HepG2 (cell line): ENCODE results near the gene SEC23IP. TPM values are rescaled to one million over a fixed set of nuclear protein-coding genes. Genes with fewer than 3 reads are reported as not detected.
A peak's percentile ranks its signal among the peaks of the same experiment; 100 is the strongest.

Experiments
- EED ChIP-seq: sonication (generic); formaldehyde crosslinking; IDR thresholded peaks from 2 replicates; pipeline ENCODE4 v1.5.0; 2020; ENCODE audit warnings: mild to moderate bottlenecking, missing genetic modification reagents
- FOXO1 ChIP-seq: sonication (generic); formaldehyde crosslinking; IDR thresholded peaks from 2 replicates; pipeline ENCODE4 v1.4.0; 2020; ENCODE audit warnings: missing genetic modification reagents
- GTF3A ChIP-seq: sonication (generic); formaldehyde crosslinking; conservative IDR thresholded peaks from 2 replicates; pipeline ENCODE4 v1.4.0; 2020; ENCODE audit warnings: mild to moderate bottlenecking, missing genetic modification reagents
- KAT2B ChIP-seq: fragments of 150-350 bp; IDR thresholded peaks from 2 replicates; pipeline ENCODE4 v1.6.1; 2014; ENCODE audit warnings: low read depth, low read length, borderline replicate concordance
- KDM5B ChIP-seq: sonication (generic); formaldehyde crosslinking; IDR thresholded peaks from 2 replicates; pipeline ENCODE4 v1.4.0; 2020; ENCODE audit warnings: missing genetic modification reagents, mild to moderate bottlenecking, borderline replicate concordance
- MED1 ChIP-seq: sonication (generic); formaldehyde crosslinking; IDR thresholded peaks from 2 replicates; pipeline ENCODE4 v1.4.0; 2020; ENCODE audit warnings: missing genetic modification reagents
- MEIS1 ChIP-seq: sonication (generic); formaldehyde crosslinking; IDR thresholded peaks from 2 replicates; pipeline ENCODE4 v1.9.0; 2021; ENCODE audit warnings: mild to moderate bottlenecking, missing genetic modification reagents, moderate library complexity, borderline replicate concordance
- MTA1 ChIP-seq: sonication (generic); formaldehyde crosslinking; IDR thresholded peaks from 2 replicates; pipeline ENCODE4 v1.4.0; 2020; ENCODE audit warnings: missing genetic modification reagents, mild to moderate bottlenecking, borderline replicate concordance
- NFE2L1 ChIP-seq: sonication (generic); formaldehyde crosslinking; IDR thresholded peaks from 2 replicates; pipeline ENCODE4 v1.4.0; 2020; ENCODE audit warnings: missing genetic modification reagents, mild to moderate bottlenecking, borderline replicate concordance
- NFYB ChIP-seq: sonication (generic); formaldehyde crosslinking; IDR thresholded peaks from 2 replicates; pipeline ENCODE4 v1.4.0; 2020; ENCODE audit warnings: missing genetic modification reagents
- SAP130 ChIP-seq: IDR thresholded peaks from 2 replicates; pipeline ENCODE4 v1.6.1; 2016; ENCODE audit warnings: low read depth
- ZGPAT ChIP-seq: IDR thresholded peaks from 2 replicates; pipeline ENCODE4 v1.6.1; 2016; ENCODE audit warnings: mild to moderate bottlenecking
- ZNF138 ChIP-seq: sonication (generic); formaldehyde crosslinking; IDR thresholded peaks from 2 replicates; pipeline ENCODE4 v1.5.0; 2020; ENCODE audit warnings: mild to moderate bottlenecking, low read depth, missing genetic modification reagents
- ZNF292 ChIP-seq: sonication (generic); formaldehyde crosslinking; IDR thresholded peaks from 2 replicates; pipeline ENCODE4 v1.8.1; 2022; ENCODE audit warnings: mild to moderate bottlenecking, low read depth, missing genetic modification reagents, borderline replicate concordance
- ZNF446 ChIP-seq: sonication (generic); formaldehyde crosslinking; IDR thresholded peaks from 2 replicates; pipeline ENCODE4 v1.5.0; 2020; ENCODE audit warnings: mild to moderate bottlenecking, missing genetic modification reagents
- ZNF644 ChIP-seq: IDR thresholded peaks from 2 replicates; pipeline ENCODE4 v1.6.1; 2016; ENCODE audit warnings: low read depth
- ZNF674 ChIP-seq: sonication (generic); formaldehyde crosslinking; IDR thresholded peaks from 2 replicates; pipeline ENCODE4 v1.5.0; 2020; ENCODE audit warnings: low read depth, mild to moderate bottlenecking, missing genetic modification reagents
- ZNF713 ChIP-seq: sonication (generic); formaldehyde crosslinking; IDR thresholded peaks from 2 replicates; pipeline ENCODE4 v1.4.0; 2020; ENCODE audit warnings: mild to moderate bottlenecking, missing genetic modification reagents
- ZSCAN30 ChIP-seq: sonication (generic); formaldehyde crosslinking; IDR thresholded peaks from 2 replicates; pipeline ENCODE4 v1.5.0; 2020; ENCODE audit warnings: mild to moderate bottlenecking, missing genetic modification reagents
- polyA plus RNA-seq, 8 experiments: library from polyadenylated mRNA; depleted of rRNA in 3 of 8; stranded (reverse) in 7 of 8; unstranded in 1 of 8; fragments of >200 nt; fragmentation: Illumina TruSeq in 4 of 8; extraction: Trizol in 4 of 8; gene quantifications; 2 replicates each; pipeline versions ENCODE4 v1.2.1 to v1.2.3, GENCODE V29; 2011 to 2016; ENCODE audit warnings: low read depth in 4 of 8, missing spikeins in 1 of 8, mixed read lengths in 1 of 8; ENCODE audit not compliant: insufficient read depth in 1 of 8
- total RNA-seq, 5 experiments: library from RNA; depleted of rRNA; stranded (reverse); fragments of >200 nt; fragmentation: Illumina TruSeq; extraction: Trizol; gene quantifications; 2 replicates each; pipeline ENCODE4 v1.2.3, GENCODE V29; 2016; ENCODE audit warnings: low read depth in 1 of 5
- TF ChIP-seq, protein P1 (sequence below): sonication (generic); formaldehyde crosslinking; IDR thresholded peaks from 2 replicates; pipeline ENCODE4 v1.8.0; 2023; ENCODE audit warnings: mild to moderate bottlenecking, missing genetic modification reagents
- TF ChIP-seq, protein P2 (sequence below): sonication (generic); formaldehyde crosslinking; IDR thresholded peaks from 2 replicates; pipeline ENCODE4 v1.4.0; 2020; ENCODE audit warnings: mild to moderate bottlenecking, missing genetic modification reagents
- TF ChIP-seq, protein P3 (sequence below): sonication (generic); formaldehyde crosslinking; IDR thresholded peaks from 2 replicates; pipeline ENCODE4 v1.5.0; 2020; ENCODE audit warnings: missing genetic modification reagents

SEC23IP gene
- total and polyA plus RNA-seq, 2 of the 13 experiments (the other 11 are each of a cell fraction or from before 2014, with no cell fraction given): 32.3 to 57.7 TPM

DNA sequence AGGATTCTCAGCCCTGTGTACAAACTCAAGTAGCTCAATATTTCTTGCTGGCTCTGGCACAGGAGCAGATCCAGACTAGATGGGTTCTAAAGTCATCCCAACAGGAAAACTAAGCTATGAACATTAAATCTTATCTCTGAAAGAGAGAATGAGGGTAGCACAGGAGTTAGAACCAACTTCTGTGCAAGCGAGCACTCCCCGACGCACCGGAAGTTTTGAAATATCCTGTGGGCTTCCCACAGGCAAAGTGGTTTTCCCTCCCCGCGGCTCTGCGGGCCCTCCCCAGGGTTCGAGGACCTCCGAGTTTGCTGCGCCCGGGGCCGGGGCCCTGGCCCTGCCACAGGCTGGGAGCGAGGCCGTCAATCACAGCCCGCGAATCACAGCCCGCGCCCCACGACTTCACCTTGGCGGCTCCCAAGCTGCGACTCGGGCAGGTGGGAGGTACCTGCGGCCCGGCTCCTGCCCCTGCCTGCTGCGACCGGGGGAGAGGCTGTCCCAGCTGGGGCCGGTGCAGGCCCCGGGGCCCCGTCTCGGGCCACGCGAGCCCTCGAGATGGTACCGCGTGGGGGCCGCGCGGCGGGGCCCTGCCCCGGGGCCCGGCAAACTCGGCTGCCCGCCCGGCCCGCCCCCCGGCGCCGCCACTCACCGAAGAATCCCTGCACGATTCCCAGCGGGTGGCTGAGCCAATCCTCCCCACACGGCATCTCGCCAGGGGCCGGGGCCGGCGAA, 20.5 kb upstream of the SEC23IP start (continued):
- TF ChIP-seq KDM5B (CRISPR knock-in tag) (0 out of 2 replicates have a peak, but pooled peaks have one; percentile 60), ZNF292 (peak; percentile 22; the same call in 1 of the 2 replicates), EED (CRISPR knock-in tag) (0 out of 2 replicates have a peak, but pooled peaks have one; percentile 45), ZNF674 (CRISPR knock-in tag) (no peak), FOXO1 (CRISPR knock-in tag) (no peak), SAP130 (CRISPR knock-in tag) (peak; percentile 68), ZNF644 (CRISPR knock-in tag) (no peak), KAT2B (no peak), ZSCAN30 (no peak), NFE2L1 (CRISPR knock-in tag) (no peak), ZNF138 (0 out of 2 replicates have a peak, but pooled peaks have one; percentile 26), MEIS1 (CRISPR knock-in tag) (no peak; the same call in 1 of the 2 replicates), NFYB (peak; percentile 54), ZNF446 (CRISPR knock-in tag) (peak; percentile 21; the same call in 1 of the 2 replicates), MED1 (peak; percentile 8; the same call in 1 of the 2 replicates), ZGPAT (CRISPR knock-in tag) (0 out of 2 replicates have a peak, but pooled peaks have one; percentile 23), ZNF713 (CRISPR knock-in tag) (no peak), GTF3A (CRISPR knock-in tag) (no peak), MTA1 (CRISPR knock-in tag) (no peak; the same call in 1 of the 2 replicates)
- TF ChIP-seq, protein P1, sequence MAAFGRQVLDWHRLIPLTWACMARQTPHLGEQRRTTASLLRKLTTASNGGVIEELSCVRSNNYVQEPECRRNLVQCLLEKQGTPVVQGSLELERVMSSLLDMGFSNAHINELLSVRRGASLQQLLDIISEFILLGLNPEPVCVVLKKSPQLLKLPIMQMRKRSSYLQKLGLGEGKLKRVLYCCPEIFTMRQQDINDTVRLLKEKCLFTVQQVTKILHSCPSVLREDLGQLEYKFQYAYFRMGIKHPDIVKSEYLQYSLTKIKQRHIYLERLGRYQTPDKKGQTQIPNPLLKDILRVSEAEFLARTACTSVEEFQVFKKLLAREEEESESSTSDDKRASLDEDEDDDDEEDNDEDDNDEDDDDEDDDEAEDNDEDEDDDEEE: no peak
- TF ChIP-seq, protein P2, sequence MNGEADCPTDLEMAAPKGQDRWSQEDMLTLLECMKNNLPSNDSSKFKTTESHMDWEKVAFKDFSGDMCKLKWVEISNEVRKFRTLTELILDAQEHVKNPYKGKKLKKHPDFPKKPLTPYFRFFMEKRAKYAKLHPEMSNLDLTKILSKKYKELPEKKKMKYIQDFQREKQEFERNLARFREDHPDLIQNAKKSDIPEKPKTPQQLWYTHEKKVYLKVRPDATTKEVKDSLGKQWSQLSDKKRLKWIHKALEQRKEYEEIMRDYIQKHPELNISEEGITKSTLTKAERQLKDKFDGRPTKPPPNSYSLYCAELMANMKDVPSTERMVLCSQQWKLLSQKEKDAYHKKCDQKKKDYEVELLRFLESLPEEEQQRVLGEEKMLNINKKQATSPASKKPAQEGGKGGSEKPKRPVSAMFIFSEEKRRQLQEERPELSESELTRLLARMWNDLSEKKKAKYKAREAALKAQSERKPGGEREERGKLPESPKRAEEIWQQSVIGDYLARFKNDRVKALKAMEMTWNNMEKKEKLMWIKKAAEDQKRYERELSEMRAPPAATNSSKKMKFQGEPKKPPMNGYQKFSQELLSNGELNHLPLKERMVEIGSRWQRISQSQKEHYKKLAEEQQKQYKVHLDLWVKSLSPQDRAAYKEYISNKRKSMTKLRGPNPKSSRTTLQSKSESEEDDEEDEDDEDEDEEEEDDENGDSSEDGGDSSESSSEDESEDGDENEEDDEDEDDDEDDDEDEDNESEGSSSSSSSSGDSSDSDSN (CRISPR knock-in tag): peak; percentile 38; the same call in 1 of the 2 replicates
- TF ChIP-seq, protein P3, sequence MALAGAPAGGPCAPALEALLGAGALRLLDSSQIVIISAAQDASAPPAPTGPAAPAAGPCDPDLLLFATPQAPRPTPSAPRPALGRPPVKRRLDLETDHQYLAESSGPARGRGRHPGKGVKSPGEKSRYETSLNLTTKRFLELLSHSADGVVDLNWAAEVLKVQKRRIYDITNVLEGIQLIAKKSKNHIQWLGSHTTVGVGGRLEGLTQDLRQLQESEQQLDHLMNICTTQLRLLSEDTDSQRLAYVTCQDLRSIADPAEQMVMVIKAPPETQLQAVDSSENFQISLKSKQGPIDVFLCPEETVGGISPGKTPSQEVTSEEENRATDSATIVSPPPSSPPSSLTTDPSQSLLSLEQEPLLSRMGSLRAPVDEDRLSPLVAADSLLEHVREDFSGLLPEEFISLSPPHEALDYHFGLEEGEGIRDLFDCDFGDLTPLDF (CRISPR knock-in tag): no peak
